ENCODE results near the gene CBLL2. TPM values are rescaled to one million over a fixed set of nuclear protein-coding genes. Genes with fewer than 3 reads are reported as not detected.

The CBLL2 gene
- polyA plus RNA-seq, 1 donor (not counting 4 experiments of a cell fraction or from before 2014, with no cell fraction given): not detected

- no peaks in the 10 kb centered on the region for H3K4me1 ChIP-seq (ENCODE audit: control insufficient read depth, extremely low read depth, insufficient read depth, low read length)
- H3K27ac ChIP-seq (ENCODE audit: control insufficient read depth, insufficient read depth, low read length): no peak overlapping the region
- H3K9me1 ChIP-seq (ENCODE audit: control insufficient read depth, extremely low read depth, insufficient read depth, low read length): no peaks in the 10 kb centered on the region
- no peaks in the 10 kb centered on the region for H4K20me1 ChIP-seq (ENCODE audit: control insufficient read depth, extremely low read depth, insufficient read depth, low read length)
- DNase-seq (ENCODE audit: low read depth, low spot score) (no peak), FAIRE-seq (no peak)
- H3K36me3 ChIP-seq (ENCODE audit: control insufficient read depth in 2 of 2, extremely low read depth in 1 of 2, insufficient read depth in 2 of 2, low read length in 2 of 2): no peaks in the 10 kb centered on the region
- no peaks in the 10 kb centered on the region for H3K27me3 ChIP-seq (ENCODE audit: control insufficient read depth, extremely low read depth, insufficient read depth, low read length)
- no peak overlapping the region for H3K4me2 ChIP-seq (ENCODE audit: control insufficient read depth, extremely low read depth, insufficient read depth, low read depth, low read length)
- dilution Hi-C loops (cut with MboI; ENCODE audit: extremely low pct_ligation_motif_present, low sequenced_read_pairs): no loop called here
- no peaks in the 10 kb centered on the region for H3K79me2 ChIP-seq (ENCODE audit: control insufficient read depth, insufficient read depth, low read length)
- no peak overlapping the region for H3K9ac ChIP-seq (ENCODE audit: control insufficient read depth, extremely low read depth, insufficient read depth, low read length)
- no peak overlapping the region for H3K4me3 ChIP-seq (ENCODE audit: control insufficient read depth in 2 of 3, extremely low read depth in 1 of 3, insufficient read depth in 2 of 3, low read depth in 1 of 3, low read length in 3 of 3)
- H3K9me3 ChIP-seq (ENCODE audit: control insufficient read depth, low read depth, low read length): no peaks in the 10 kb centered on the region
- H2AFZ ChIP-seq (ENCODE audit: control insufficient read depth, low read length): no peak overlapping the region
- TF ChIP-seq, protein P1, sequence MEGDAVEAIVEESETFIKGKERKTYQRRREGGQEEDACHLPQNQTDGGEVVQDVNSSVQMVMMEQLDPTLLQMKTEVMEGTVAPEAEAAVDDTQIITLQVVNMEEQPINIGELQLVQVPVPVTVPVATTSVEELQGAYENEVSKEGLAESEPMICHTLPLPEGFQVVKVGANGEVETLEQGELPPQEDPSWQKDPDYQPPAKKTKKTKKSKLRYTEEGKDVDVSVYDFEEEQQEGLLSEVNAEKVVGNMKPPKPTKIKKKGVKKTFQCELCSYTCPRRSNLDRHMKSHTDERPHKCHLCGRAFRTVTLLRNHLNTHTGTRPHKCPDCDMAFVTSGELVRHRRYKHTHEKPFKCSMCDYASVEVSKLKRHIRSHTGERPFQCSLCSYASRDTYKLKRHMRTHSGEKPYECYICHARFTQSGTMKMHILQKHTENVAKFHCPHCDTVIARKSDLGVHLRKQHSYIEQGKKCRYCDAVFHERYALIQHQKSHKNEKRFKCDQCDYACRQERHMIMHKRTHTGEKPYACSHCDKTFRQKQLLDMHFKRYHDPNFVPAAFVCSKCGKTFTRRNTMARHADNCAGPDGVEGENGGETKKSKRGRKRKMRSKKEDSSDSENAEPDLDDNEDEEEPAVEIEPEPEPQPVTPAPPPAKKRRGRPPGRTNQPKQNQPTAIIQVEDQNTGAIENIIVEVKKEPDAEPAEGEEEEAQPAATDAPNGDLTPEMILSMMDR (optimal IDR thresholded peaks at IDR 0.05 in 1 of 3, IDR thresholded peaks at IDR 0.05 in 1 of 3, conservative IDR thresholded peaks at IDR 0.05 in 1 of 3; ENCODE audit: extremely low read depth in 1 of 3, insufficient read depth in 2 of 3, low read length in 3 of 3): no peak
- TF ChIP-seq EZH2 (IDR thresholded peaks at IDR 0.05; ENCODE audit: low read length): no peak
Measured at GRCh38 chrX:22320236-22320873, 47.6 kb downstream of the CBLL2 start.

DNA sequence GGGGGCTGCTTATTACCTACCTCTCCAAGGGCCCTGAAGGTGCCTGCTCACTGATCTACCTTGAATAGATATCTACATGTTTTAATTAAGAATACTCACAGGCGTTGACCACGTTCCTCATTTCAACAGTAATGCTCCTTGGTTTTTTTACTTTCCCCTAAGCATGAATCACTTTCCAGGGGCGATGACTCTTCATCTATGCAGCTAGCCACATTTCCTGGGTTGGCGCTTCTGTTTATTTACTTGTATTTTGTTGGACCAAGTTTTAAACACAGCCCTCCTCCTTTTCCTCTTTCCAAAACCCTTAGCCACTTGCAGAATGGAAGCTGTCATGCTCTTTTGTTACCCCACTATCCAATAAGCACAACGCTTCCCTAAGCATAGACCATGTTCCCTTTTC, 50.8 kb downstream of the CBLL2 start:
- no peaks in the 10 kb centered on the region for H3K36me3 ChIP-seq (ENCODE audit: control insufficient read depth in 2 of 2, extremely low read depth in 1 of 2, insufficient read depth in 2 of 2, low read length in 2 of 2)
- H3K9me1 ChIP-seq (ENCODE audit: control insufficient read depth, extremely low read depth, insufficient read depth, low read length): no peaks in the 10 kb centered on the region
- H3K27ac ChIP-seq (ENCODE audit: control insufficient read depth, insufficient read depth, low read length): no peak overlapping the region
- dilution Hi-C loops (cut with MboI; ENCODE audit: extremely low pct_ligation_motif_present, low sequenced_read_pairs): no loop called here
- FAIRE-seq (no peak), DNase-seq (ENCODE audit: low read depth, low spot score) (no peak)
- H3K9me3 ChIP-seq (ENCODE audit: control insufficient read depth, low read depth, low read length): no peaks in the 10 kb centered on the region
- TF ChIP-seq, protein P1 (optimal IDR thresholded peaks at IDR 0.05 in 1 of 3, IDR thresholded peaks at IDR 0.05 in 1 of 3, conservative IDR thresholded peaks at IDR 0.05 in 1 of 3; ENCODE audit: extremely low read depth in 1 of 3, insufficient read depth in 2 of 3, low read length in 3 of 3): no peak
- no peak for TF ChIP-seq EZH2 (IDR thresholded peaks at IDR 0.05; ENCODE audit: low read length)
- no peak overlapping the region for H3K4me3 ChIP-seq (ENCODE audit: control insufficient read depth in 2 of 3, extremely low read depth in 1 of 3, insufficient read depth in 2 of 3, low read depth in 1 of 3, low read length in 3 of 3)
- H3K4me1 ChIP-seq (ENCODE audit: control insufficient read depth, extremely low read depth, insufficient read depth, low read length): no peaks in the 10 kb centered on the region
- no peak overlapping the region for H2AFZ ChIP-seq (ENCODE audit: control insufficient read depth, low read length)
- peak overlapping the region; percentile 6 for H3K4me2 ChIP-seq (ENCODE audit: control insufficient read depth, extremely low read depth, insufficient read depth, low read depth, low read length)
- H3K79me2 ChIP-seq (ENCODE audit: control insufficient read depth, insufficient read depth, low read length): no peaks in the 10 kb centered on the region
- H3K9ac ChIP-seq (ENCODE audit: control insufficient read depth, extremely low read depth, insufficient read depth, low read length): no peak overlapping the region
- no peaks in the 10 kb centered on the region for H4K20me1 ChIP-seq (ENCODE audit: control insufficient read depth, extremely low read depth, insufficient read depth, low read length)
- no peaks in the 10 kb centered on the region for H3K27me3 ChIP-seq (ENCODE audit: control insufficient read depth, extremely low read depth, insufficient read depth, low read length)

Other genes with a start within 250 kb of the CBLL2 start
- 0.45 to 0.80 TPM (median 0.79 TPM) in 3 replicates for gene PHEX, start 240.6 kb upstream of the CBLL2 start, polyA plus RNA-seq

All from keratinocyte (primary cell).